Measurements from ENCODE around the gene PEDS1. TPM values are rescaled to one million over a fixed set of nuclear protein-coding genes. Genes with fewer than 3 reads are reported as not detected.
A peak's percentile ranks its signal among the peaks of the same experiment; 100 is the strongest.

Gene PEDS1
- total and polyA plus RNA-seq, 2 of the 13 experiments (the other 11 are each of a cell fraction or from before 2014, with no cell fraction given), result 30.5 to 93.9 TPM

DNA sequence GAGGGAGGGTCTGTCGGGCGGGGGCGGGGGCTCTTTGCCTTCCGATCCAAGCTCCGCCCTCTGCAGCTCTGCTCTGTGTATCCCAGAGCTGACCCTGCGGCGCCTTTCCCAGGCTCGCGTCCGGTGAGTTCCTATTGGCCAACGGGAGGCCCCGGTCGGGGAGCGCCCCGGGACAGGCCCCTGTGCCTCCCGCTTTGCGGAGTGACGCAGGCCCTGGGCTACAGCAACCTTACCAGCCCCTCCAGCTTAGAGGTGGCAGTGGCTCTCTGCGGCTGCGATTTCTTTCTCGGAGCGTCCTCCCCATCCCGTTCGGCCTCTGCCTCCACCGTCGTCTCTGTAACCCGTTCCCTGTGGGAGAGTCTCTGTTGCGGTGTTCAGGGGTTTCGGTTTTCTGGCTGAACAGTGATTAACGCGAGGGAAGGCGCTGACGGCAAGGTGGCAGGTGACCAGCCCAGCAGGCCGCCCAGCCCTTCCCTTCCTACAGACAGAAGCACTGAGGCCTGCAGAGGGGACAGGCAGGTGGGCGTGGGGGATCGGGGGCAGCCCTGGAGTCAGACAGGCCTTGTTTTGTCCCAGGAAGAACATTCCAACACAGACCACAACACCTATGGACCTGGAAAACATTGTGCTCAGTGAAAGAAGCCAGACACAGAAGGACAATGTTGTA lies 19.0 kb upstream of the PEDS1 start (continued):
- TF ChIP-seq, protein P1, sequence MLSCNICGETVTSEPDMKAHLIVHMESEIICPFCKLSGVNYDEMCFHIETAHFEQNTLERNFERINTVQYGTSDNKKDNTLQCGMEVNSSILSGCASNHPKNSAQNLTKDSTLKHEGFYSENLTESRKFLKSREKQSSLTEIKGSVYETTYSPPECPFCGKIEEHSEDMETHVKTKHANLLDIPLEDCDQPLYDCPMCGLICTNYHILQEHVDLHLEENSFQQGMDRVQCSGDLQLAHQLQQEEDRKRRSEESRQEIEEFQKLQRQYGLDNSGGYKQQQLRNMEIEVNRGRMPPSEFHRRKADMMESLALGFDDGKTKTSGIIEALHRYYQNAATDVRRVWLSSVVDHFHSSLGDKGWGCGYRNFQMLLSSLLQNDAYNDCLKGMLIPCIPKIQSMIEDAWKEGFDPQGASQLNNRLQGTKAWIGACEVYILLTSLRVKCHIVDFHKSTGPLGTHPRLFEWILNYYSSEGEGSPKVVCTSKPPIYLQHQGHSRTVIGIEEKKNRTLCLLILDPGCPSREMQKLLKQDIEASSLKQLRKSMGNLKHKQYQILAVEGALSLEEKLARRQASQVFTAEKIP (CRISPR knock-in tag; IDR thresholded peaks at IDR 0.05; ENCODE audit: borderline replicate concordance), result no peak
- TF ChIP-seq ASH2L (IDR thresholded peaks at IDR 0.05; ENCODE audit: insufficient read length, low read depth, low read length), result peak; percentile 82
- no peak for TF ChIP-seq HCFC1 (IDR thresholded peaks at IDR 0.05; ENCODE audit: low read depth, low read length)
- TF ChIP-seq ZNF17 (CRISPR knock-in tag; IDR thresholded peaks at IDR 0.05), result no peak
- 0 out of 2 replicates have a peak, but pooled peaks have one; percentile 78 for TF ChIP-seq ZNF101 (CRISPR knock-in tag; IDR thresholded peaks at IDR 0.05; ENCODE audit: borderline replicate concordance, low read depth)
- peak; percentile 91 for TF ChIP-seq KLF11 (CRISPR knock-in tag; IDR thresholded peaks at IDR 0.05)
- peak; percentile 95 for TF ChIP-seq POLR2G (IDR thresholded peaks at IDR 0.05; ENCODE audit: low read depth, low read length)
- TF ChIP-seq, protein P2, sequence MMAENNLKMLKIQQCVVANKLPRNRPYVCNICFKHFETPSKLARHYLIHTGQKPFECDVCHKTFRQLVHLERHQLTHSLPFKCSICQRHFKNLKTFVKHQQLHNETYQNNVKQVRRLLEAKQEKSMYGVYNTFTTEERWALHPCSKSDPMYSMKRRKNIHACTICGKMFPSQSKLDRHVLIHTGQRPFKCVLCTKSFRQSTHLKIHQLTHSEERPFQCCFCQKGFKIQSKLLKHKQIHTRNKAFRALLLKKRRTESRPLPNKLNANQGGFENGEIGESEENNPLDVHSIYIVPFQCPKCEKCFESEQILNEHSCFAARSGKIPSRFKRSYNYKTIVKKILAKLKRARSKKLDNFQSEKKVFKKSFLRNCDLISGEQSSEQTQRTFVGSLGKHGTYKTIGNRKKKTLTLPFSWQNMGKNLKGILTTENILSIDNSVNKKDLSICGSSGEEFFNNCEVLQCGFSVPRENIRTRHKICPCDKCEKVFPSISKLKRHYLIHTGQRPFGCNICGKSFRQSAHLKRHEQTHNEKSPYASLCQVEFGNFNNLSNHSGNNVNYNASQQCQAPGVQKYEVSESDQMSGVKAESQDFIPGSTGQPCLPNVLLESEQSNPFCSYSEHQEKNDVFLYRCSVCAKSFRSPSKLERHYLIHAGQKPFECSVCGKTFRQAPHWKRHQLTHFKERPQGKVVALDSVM (CRISPR knock-in tag; IDR thresholded peaks at IDR 0.05), result peak; percentile 80; the same call in 1 of the 2 replicates
- TF ChIP-seq PTBP1 (IDR thresholded peaks at IDR 0.05; ENCODE audit: low read depth, low read length, poor library complexity, severe bottlenecking), result peak; percentile 64
- TF ChIP-seq HNF1B (CRISPR knock-in tag; IDR thresholded peaks at IDR 0.05), result peak; percentile 85; the same call in 1 of the 2 replicates
- peak; percentile 84 for TF ChIP-seq ZNF296 (CRISPR knock-in tag; conservative IDR thresholded peaks at IDR 0.05)
- no peak for TF ChIP-seq CBX2 (IDR thresholded peaks at IDR 0.05; ENCODE audit: low read depth, low read length)
- 0 out of 2 replicates have a peak, but pooled peaks have one; percentile 26 for TF ChIP-seq CBX2 (CRISPR knock-in tag; IDR thresholded peaks at IDR 0.05; ENCODE audit: low read depth)
- peak; percentile 77; the same call in 1 of the 2 replicates for TF ChIP-seq ZBTB49 (CRISPR knock-in tag; IDR thresholded peaks at IDR 0.05; ENCODE audit: borderline replicate concordance)
- no peak for TF ChIP-seq SIN3B (IDR thresholded peaks at IDR 0.05; ENCODE audit: low read length)
- TF ChIP-seq BHLHE40 (IDR thresholded peaks at IDR 0.05; ENCODE audit: low read length), result peak; percentile 60; the same call in 1 of the 2 replicates
- TF ChIP-seq NR2F2 (IDR thresholded peaks at IDR 0.05; ENCODE audit: borderline replicate concordance, low read depth), result no peak
- TF ChIP-seq ZNF75D (CRISPR knock-in tag; IDR thresholded peaks at IDR 0.05; ENCODE audit: borderline replicate concordance), result no peak
- peak; percentile 45; the same call in 1 of the 2 replicates for TF ChIP-seq HOMEZ (CRISPR knock-in tag; IDR thresholded peaks at IDR 0.05; ENCODE audit: low read depth)
- TF ChIP-seq ZNF713 (CRISPR knock-in tag; IDR thresholded peaks at IDR 0.05), result 0 out of 2 replicates have a peak, but pooled peaks have one; percentile 37

Measured in HepG2 (cell line).